SW 1271 (cell line): ENCODE measurements around the gene CD48.

Experiments used
- DNase-seq, 2 experiments: peaks; one replicate each; lab custom pipeline; 2025; lab: John Stamatoyannopoulos, UW

The CD48 gene, protein sequence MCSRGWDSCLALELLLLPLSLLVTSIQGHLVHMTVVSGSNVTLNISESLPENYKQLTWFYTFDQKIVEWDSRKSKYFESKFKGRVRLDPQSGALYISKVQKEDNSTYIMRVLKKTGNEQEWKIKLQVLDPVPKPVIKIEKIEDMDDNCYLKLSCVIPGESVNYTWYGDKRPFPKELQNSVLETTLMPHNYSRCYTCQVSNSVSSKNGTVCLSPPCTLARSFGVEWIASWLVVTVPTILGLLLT

DNA sequence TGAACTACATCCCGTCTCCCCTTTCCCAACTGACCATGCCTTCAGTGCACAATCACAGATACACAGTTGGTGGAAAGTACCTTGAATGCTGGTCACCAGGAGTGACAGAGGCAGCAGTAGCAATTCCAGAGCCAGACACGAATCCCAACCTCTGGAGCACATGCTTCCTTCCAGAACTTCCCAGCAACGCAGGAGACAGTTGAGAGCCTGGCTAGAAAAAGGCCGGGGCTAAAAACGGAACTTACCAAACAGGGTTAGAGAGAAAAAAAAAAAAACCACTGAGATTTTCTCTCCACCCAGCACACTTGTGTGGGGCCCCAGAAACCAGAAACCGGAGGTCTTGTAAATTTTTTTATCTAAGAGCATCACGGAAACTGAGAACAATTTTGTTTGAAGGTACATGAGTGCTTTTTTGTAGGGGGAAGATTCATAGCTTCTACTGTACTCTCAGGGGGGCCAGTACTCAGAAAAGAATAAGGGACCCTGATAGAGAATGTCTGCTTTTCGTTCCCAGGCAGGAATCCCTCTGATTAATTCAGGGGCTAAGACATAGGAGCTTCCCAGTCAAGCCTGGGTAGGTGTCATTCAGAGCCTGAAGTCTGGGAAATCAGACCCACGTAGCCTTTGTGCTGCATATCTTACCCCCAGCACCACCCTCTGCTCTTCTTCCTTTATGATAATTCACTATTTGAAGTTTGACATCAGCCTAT is at the start of gene CD48:
CD48 (minus strand) TSS at position 221 of the 710 bp plus-strand sequence; CDS start at position 162, 59 bp downstream.
- DNase-seq = no peak

DNA sequence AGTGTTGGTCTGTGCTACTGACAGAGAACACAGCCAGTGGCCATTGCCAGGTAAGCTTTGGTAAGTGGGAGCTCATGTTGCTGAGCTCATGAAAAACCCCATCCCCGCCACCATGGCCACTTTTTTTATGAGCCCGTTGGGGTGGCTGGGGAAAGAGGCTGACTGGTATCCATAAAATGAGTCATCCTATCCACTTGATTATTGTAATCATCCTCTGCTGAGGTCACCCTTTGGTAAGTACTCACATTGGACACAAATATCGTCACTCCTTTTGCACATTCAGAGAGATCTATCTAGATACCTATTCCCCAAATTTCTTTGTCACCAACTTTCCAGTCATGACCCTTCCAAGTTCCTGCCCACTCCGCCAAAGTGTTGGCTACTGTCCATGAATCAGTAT is 49.4 kb upstream of the CD48 start:
- DNase-seq = no peak

GRCh38 chr1:160759740-160760139 is 48.1 kb upstream of the CD48 start:
- DNase-seq = no peak

GRCh38 chr1:160758521-160758920 is 46.9 kb upstream of the CD48 start:
- DNase-seq = no peak

DNA sequence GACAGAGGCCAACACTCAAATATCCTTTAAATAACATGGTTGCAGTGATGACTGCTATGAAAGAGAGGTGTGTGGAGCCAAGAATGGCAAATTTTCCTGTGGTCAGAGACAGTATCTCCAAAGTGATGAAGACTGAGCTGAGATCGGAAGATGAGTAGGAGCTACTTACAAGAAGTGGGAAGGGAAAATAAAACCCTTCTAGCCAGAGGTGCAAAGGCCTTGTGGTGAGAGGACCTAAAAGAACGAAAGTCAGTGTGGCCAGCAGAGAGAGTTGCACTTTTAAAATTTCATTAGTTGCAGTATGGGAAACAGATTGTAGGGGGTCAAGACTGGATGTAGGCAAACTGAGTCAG is 45.2 kb upstream of the CD48 start:
- no peak for DNase-seq

DNA sequence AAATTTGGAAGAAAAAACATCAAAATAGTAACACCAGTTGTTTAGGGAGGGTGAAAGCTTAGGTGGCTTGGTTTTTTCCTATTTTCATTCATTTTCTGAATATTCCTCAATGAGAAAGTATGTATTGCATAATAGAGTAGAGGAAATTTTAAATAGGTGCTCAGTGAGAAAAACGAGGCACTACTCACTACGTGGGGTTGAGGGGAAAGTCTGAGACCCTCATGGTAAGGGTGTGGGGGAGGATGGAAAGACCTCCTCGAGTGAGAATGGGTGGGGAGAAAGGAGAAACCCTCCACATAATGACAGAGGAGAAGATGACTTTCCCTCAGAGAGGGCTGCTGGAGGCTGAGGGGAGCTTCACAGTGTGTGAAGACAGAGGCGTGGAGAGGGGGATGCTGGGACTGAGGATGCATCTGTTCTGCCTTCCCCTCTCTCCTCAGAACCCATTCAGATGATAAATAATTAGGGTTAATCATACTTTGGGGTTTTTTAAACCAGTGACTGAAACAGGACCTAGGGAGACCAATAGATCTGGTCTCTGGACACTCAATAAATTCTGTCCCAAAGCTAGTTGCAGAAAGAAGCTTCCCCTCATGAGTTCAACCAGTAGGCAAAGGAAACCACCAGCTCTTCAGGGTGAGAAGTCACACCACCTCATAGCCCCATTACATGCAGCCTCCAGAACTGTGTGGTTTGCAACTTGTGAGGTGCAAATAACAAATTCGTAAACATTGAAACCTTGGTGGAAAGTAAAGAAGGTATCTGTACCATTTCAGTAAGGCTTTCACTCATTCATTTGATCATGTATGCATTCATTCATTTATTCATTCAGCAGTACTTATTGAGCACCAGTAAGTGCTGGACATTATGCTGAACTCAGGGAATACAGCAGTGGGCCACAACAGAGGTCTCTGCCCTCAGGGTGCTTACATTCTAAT is 44.6 kb upstream of the CD48 start:
- no peak for DNase-seq

- no peak for DNase-seq
These were observed 43.8 kb upstream of the CD48 start for GRCh38 chr1:160755461-160755860.

- DNase-seq = no peak
These were observed 42.0 kb upstream of the CD48 start for GRCh38 chr1:160753594-160753993.

- DNase-seq = no peak
These were observed 41.3 kb upstream of the CD48 start for GRCh38 chr1:160752924-160753323.

DNA sequence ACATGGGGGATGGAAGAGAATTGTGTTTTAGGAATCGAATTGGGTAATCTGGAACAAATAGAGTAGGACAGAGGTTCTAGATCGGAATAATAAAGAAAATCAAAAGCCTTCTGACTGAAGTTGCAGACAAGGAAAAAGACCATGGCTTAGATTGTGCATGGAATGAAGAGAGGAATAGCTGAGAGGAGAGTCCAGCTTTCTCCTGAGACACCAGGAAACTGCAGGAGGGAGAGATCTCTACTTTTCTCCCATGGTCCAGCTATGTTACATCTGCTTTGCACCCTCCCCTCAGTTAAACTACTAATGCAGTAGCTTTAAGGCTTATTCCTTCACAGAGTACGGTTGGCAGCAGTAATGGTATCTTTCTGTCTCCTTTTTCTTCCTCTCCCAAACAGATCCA is 40.8 kb upstream of the CD48 start:
- DNase-seq = no peak

- DNase-seq = no peak
These were observed 39.0 kb upstream of the CD48 start for GRCh38 chr1:160750608-160751007.

DNA sequence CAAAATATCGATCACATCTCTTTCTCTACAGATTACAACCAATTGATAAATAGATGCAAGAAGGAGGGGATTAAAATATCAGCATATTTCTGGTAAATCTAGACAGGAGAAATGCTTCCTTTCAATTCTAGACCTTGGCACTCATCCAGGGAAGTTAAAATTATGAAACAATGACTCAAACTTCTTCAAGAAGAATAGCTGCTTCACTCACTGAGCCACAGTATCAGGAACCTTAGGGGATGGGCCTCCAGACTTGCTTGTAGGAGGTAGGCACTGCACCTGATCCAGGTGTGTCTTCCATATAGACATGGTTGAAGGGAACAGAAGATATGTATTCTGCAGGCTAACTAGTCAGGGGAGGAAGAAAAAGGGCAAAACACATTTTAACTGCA is 37.3 kb upstream of the CD48 start:
- DNase-seq = no peak

- no peak for DNase-seq
These were observed 36.7 kb upstream of the CD48 start for GRCh38 chr1:160748181-160748877.

- DNase-seq = no peak
These were observed 36.1 kb upstream of the CD48 start for GRCh38 chr1:160747717-160748116.

DNA sequence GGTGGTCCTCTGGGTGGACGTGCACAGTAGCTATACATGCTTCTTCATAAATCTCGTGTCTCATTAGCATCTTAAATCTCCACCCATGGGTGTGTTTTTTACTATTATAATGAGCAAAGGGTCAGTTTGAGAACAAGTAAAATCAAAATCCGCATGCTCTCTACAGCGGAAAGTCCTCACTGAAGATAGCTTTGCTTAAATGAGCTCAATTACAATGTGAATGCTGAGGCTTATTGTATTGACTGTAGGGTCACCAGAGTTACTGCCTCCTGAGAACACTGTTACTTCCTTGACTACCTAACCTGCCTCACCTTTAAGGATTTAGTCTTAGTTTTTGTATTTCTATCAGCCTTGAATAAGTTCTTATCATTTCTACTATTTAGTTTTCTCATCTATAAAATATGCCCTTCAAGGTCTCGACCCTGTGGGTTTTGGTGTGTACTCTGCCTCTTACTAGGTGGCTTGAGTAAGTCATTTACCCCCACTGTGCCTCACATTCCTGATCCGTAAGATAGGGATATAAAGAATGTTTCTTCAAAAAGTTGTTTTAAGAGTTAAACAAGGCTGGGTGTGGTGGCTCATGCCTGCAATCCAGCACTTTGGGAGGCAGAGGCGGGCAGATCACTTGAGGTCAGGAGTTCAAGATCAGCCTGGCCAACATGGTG is 35.3 kb upstream of the CD48 start:
- no peak for DNase-seq

DNA sequence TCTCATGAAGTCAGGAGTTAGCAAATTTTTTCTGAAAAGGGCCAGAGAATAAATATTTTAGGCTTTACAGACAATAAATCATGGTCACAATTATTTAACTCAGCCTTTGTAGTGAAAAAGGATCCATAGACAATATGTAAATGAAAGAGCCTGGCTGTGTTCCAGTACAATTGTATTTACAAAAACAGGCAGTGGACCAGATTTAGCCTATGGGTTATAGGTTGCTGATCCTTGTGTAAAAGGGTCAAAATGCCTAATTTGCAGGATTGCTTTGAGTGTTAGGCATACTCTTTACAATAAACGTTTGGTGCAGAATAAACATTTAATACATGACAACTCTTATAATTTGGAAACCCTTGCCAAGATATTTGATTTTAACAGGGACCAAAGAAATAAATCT is 33.9 kb upstream of the CD48 start:
- no peak for DNase-seq

- DNase-seq = no peak
These were observed 33.4 kb upstream of the CD48 start for GRCh38 chr1:160744852-160745520.

GRCh38 chr1:160744199-160744851 is 32.7 kb upstream of the CD48 start:
- DNase-seq = no peak

GRCh38 chr1:160743266-160743665 is 31.6 kb upstream of the CD48 start:
- DNase-seq = no peak

- DNase-seq = no peak
These were observed 31.0 kb upstream of the CD48 start for GRCh38 chr1:160742428-160743127.
